Measurements from ENCODE around the gene KDM5C. TPM values are rescaled to one million over a fixed set of nuclear protein-coding genes. Genes with fewer than 3 reads are reported as not detected.

KDM5C gene
- total and polyA plus RNA-seq, 5 donors from 2014 or later = 22.0 to 358 (median 33.2) TPM

DNA sequence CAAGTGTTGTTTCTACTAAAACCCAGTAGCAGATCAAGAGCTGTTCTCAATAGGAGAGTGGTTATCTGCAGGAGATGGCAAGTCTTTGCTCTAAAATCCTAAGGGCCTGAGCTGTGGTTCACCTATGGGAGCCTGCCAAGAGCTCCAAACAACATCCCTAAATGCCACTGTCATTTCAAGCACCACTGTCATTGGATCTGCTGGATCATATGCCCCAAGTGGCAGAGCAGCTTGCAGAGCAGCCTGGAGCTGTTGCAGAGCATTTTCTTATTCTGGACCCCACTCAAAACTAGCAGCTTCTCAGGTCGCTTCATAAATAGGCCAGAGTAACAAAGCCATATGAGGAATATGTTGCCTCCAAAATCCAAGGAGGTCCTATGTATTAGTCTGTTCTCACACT, 71.4 kb downstream of the KDM5C start:
- DNase-seq (no peak), ATAC-seq (ENCODE audit: low read depth in 2 of 2) (no peak)
- no peaks in the 10 kb centered on the region for H3K36me3 ChIP-seq (ENCODE audit: control insufficient read depth, insufficient read depth, low read length)

More for the DNA sequence above, 71.4 kb downstream of the KDM5C start:
- Histone ChIP-seq H3K27me3 (ENCODE audit: control insufficient read depth, insufficient read depth, low read length) (no peaks in the 10 kb centered on the region), H3K9me3 (ENCODE audit: control insufficient read depth in 2 of 2, low read length in 2 of 2) (no peaks in the 10 kb centered on the region), H3K4me1 (ENCODE audit: control insufficient read depth, insufficient read depth, low read length, poor library complexity, severe bottlenecking) (no peaks in the 10 kb centered on the region), H3K27ac (ENCODE audit: insufficient read depth, low read length, poor library complexity, severe bottlenecking) (no peak overlapping the region), H3K4me3 (ENCODE audit: low read depth, low read length) (no peak overlapping the region)
- Mint-ChIP-seq H3K4me1 (peaks cover 0 to 3% (median 0%) of the 10 kb centered on the region in 4 donors), H3K4me3 (no peak overlapping the region), H3K27me3 (no peaks in the 10 kb centered on the region), H3K36me3 (peaks cover 18% of the 10 kb centered on the region), H3K9me3 (peaks cover 0 to 4% (median 0%) of the 10 kb centered on the region in 7 donors), H3K27ac (no peak overlapping the region)

Other genes starting within 250 kb of the KDM5C start
- gene GPR173, start 176.4 kb downstream of the KDM5C start, total RNA-seq = not detected
- not detected for gene GPR173, start 176.4 kb downstream of the KDM5C start, polyA plus RNA-seq
- gene TSPYL2, start 142.8 kb downstream of the KDM5C start, total RNA-seq = 333 TPM
- 10 to 100 TPM; 10.1 to 15.6 (median 13.7) TPM for gene TSPYL2, start 142.8 kb downstream of the KDM5C start, polyA plus RNA-seq
- gene KANTR, start 131.1 kb downstream of the KDM5C start, total RNA-seq = 14.1 TPM
- 1 to 10 TPM in 3 of 4 donors, under 1 TPM in 1; 0.81 to 2.2 (median 1.6) TPM for gene KANTR, start 131.1 kb downstream of the KDM5C start, polyA plus RNA-seq
- gene IQSEC2, start 56.4 kb upstream of the KDM5C start, total RNA-seq = 0.39 TPM
- under 1 TPM in 3 of 4 donors, not detected in 1; 0.15 to 0.42 (median 0.31) TPM for gene IQSEC2, start 56.4 kb upstream of the KDM5C start, polyA plus RNA-seq
- 74.9 TPM for gene SMC1A, start 197.4 kb upstream of the KDM5C start, total RNA-seq
- 10 to 100 TPM; 37.1 to 48.8 (median 45.7) TPM for gene SMC1A, start 197.4 kb upstream of the KDM5C start, polyA plus RNA-seq
- gene RIBC1, start 197.7 kb upstream of the KDM5C start, total RNA-seq = 1.8 TPM
- gene RIBC1, start 197.7 kb upstream of the KDM5C start, polyA plus RNA-seq = under 1 TPM in 3 of 4 donors, not detected in 1; 0.39 to 0.91 (median 0.75) TPM
- gene HSD17B10, start 209.2 kb upstream of the KDM5C start, total RNA-seq = 54.5 TPM
- gene HSD17B10, start 209.2 kb upstream of the KDM5C start, polyA plus RNA-seq = 100 to 1,000 TPM; 133 to 155 (median 147) TPM